GM06990 (cell line): ENCODE measurements around the gene VPS26C.

Experiments used
- DNase-seq: peaks from one replicate; pipeline ENCODE4 v3.0.0-alpha.2; 2011; ENCODE audit not compliant: insufficient read length; ENCODE audit errors: extremely low read depth
- H3K27me3 ChIP-seq: replicated peaks from 2 replicates; pipeline ENCODE4 v1.6.0; 2011; ENCODE audit warnings: low read length; ENCODE audit not compliant: control insufficient read depth, insufficient read depth
- H3K36me3 ChIP-seq: 2 replicates; pipeline ENCODE4 v1.5.1; 2011; ENCODE audit warnings: low read length; ENCODE audit not compliant: control insufficient read depth, insufficient read depth
- H3K4me3 ChIP-seq: replicated peaks from 2 replicates; pipeline ENCODE4 v1.5.1; 2011; ENCODE audit warnings: low read depth, mild to moderate bottlenecking, control low read depth, low read length
- TF ChIP-seq, protein P1 (sequence below): IDR thresholded peaks from 2 replicates; pipeline ENCODE4 v1.5.1; 2011; ENCODE audit warnings: low read length, control low read depth, mild to moderate bottlenecking, inconsistent platforms; ENCODE audit not compliant: insufficient read depth, poor library complexity, severe bottlenecking

Gene VPS26C

DNA sequence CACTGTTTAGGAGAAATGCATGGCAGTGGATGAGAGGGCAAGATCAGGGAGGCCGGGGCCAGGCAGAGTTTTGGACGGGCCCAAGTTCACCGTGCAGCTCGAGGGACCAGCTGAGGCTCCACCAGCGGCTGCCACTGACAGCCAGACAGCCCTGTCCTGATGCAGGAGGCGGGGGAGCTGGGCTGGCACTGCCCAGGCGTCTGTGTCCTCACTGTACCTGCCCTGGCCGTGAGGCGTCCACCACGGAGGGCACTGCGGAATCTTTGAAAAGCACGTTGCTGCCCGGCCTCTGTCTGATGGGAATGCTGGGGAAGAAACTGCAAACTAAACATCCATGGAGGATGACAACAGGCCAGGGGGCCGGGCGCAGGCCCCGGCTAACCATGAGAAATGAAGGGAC is 35.5 kb downstream of the VPS26C start:
- no peak for DNase-seq
- Histone ChIP-seq H3K27me3 (no peaks in the 10 kb centered on the region), H3K4me3 (no peak overlapping the region), H3K36me3 (peaks cover 24% of the 10 kb centered on the region)
- TF ChIP-seq, protein P1, sequence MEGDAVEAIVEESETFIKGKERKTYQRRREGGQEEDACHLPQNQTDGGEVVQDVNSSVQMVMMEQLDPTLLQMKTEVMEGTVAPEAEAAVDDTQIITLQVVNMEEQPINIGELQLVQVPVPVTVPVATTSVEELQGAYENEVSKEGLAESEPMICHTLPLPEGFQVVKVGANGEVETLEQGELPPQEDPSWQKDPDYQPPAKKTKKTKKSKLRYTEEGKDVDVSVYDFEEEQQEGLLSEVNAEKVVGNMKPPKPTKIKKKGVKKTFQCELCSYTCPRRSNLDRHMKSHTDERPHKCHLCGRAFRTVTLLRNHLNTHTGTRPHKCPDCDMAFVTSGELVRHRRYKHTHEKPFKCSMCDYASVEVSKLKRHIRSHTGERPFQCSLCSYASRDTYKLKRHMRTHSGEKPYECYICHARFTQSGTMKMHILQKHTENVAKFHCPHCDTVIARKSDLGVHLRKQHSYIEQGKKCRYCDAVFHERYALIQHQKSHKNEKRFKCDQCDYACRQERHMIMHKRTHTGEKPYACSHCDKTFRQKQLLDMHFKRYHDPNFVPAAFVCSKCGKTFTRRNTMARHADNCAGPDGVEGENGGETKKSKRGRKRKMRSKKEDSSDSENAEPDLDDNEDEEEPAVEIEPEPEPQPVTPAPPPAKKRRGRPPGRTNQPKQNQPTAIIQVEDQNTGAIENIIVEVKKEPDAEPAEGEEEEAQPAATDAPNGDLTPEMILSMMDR = no peak

DNA sequence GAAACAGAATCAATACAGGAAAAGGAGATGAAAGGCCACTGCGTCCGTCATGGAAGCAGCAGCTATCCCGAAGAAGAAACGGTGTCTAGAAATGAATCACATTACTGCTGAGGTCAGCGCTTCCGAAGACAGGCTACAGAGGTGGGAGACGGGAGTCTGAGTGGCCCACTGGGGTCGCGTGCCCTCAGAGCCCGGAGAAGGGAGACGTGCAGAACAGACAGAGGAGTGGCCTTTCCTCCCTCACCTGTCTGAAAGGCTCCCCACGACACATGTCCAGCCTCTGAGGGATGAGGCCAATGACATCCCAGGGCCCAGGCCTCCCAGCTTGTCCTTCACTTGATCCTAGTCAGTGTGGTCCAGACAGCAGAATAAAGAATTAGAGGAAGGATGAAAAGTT is 35.9 kb downstream of the VPS26C start:
- peaks cover 24% of the 10 kb centered on the region for H3K36me3 ChIP-seq
- H3K4me3 ChIP-seq = no peak overlapping the region
- no peaks in the 10 kb centered on the region for H3K27me3 ChIP-seq
- TF ChIP-seq, protein P1 = no peak
- no peak for DNase-seq

DNA sequence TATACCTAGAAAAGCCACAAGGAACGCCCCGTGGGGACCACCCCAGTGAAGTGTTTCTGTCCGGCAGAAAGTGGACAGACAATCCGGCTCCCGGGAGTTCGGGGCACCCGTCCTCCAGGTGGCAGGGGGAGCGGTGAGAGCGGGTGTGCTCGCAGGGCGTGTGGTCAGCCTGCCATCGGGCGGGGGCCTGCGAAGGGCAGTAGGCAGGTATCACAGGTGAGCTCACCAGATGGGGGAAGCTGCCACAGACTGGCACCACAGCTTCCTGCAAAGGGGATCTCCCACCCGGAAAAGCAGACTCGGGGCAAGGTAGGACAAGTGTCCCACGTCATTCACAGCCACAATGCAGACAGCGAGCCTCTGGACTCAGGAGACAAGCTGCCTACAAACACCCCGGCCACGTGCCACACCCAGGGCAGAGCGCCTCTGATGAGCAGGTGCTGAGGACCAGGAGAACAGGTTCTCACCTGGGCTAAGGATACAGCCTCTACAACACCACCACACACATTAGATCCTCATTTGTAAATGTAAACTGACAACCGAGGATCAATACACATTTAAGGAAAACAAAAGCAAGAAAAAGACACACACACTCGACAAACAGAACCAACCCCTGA is 36.4 kb downstream of the VPS26C start:
- H3K4me3 ChIP-seq = no peak overlapping the region
- TF ChIP-seq, protein P1 = no peak
- peaks cover 24% of the 10 kb centered on the region for H3K36me3 ChIP-seq
- no peak for DNase-seq
- H3K27me3 ChIP-seq = no peaks in the 10 kb centered on the region

DNA sequence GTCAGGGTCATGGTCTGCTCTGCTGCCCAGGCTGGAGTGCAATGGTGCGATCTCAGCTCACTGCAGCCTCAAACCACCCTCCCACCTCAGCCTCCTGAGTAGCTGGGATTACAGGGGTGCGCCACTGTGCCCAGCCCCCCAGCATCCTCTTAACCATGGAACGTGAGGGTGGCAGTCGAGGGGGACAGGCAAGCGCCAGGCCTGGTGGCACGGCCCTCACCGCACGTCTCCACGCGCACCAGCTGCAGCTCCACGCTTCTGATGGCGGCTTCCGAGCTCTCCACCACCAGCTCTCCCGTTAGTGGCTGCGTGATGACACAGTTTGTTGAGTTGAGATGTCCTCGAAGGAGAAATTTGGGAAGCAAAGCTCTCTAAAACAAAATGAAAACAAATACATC is 39.1 kb downstream of the VPS26C start:
- H3K36me3 ChIP-seq = peaks cover 27% of the 10 kb centered on the region
- TF ChIP-seq, protein P1 = no peak
- no peaks in the 10 kb centered on the region for H3K27me3 ChIP-seq
- no peak for DNase-seq
- H3K4me3 ChIP-seq = no peak overlapping the region

DNA sequence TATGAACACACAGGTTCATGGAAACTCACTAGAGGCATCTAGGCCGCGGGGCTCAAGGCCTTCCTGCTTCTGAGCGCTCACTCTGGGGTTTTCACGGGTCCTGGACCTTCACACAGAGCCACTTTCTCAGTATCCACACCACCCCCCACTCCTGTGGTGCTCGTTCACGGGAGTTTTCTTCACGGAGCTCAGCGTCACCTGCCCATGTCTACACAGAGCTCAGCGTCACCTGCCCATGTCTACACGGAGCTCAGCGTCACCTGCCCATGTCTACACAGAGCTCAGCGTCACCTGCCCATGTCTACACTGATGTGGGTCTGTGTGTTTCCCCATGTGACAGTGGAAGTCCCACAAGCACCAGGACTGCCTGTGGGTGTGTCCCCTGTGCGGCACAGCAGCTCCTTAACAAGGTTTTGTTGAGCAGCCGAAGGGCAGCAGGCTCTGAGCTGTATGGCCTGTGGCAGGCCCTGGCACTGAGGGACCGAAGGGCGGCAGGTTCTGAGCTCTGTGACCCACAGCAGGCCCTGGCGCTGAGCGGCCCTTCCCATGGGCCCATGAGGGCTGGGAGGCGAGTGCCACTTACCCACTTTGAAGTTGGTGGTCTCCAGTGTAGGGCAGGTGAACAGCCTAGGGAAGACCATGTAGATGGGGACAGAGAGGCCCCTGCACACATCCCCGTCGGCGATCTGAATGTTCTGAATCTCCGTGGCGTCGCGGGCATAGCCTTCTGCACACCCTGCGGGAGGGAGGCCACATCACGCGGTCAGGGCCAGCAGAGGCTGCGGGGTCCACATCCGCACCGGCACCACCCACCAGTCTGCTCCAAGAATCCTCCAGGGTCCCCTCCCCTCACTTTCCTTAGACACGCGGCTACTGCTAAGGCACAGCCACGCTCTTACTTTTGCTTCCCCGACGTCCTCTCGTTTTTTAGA is 39.8 kb downstream of the VPS26C start:
- Histone ChIP-seq H3K4me3 (no peak overlapping the region), H3K36me3 (peaks cover 27% of the 10 kb centered on the region), H3K27me3 (no peaks in the 10 kb centered on the region)
- TF ChIP-seq, protein P1 = no peak
- DNase-seq = no peak
